Large intestine (tissue), 3 donors: ENCODE measurements around the gene BMP8A. TPM values are rescaled to one million over a fixed set of nuclear protein-coding genes. Genes with fewer than 3 reads are reported as not detected.

Experiments
- DNase-seq, 2 donors: peaks; one replicate each; pipeline versions ENCODE4 v3.0.0 to v3.0.0-alpha.2; 2013
- H3K27ac ChIP-seq: one replicate; pipeline ENCODE4 v1.5.1; 2013; ENCODE audit warnings: low read length
- H3K27me3 ChIP-seq: 2 replicates; pipeline ENCODE4 v1.6.1; 2013; ENCODE audit warnings: low read length; ENCODE audit not compliant: control insufficient read depth, insufficient read depth
- H3K36me3 ChIP-seq: 2 replicates; pipeline ENCODE4 v1.6.1; 2013; ENCODE audit warnings: low read length; ENCODE audit not compliant: control insufficient read depth, insufficient read depth
- H3K4me1 ChIP-seq: one replicate; pipeline ENCODE4 v1.6.1; 2013; ENCODE audit warnings: low read length; ENCODE audit not compliant: control insufficient read depth, insufficient read depth
- H3K4me3 ChIP-seq: one replicate; pipeline ENCODE4 v1.5.1; 2013; ENCODE audit warnings: low read length
- H3K9me3 ChIP-seq: one replicate; pipeline ENCODE4 v1.6.1; 2013; ENCODE audit warnings: mild to moderate bottlenecking, low read depth, low read length, moderate library complexity; ENCODE audit not compliant: control insufficient read depth
- WGBS: methylation state at CpG from one replicate; pipeline ENCODE4 v1.1.5; 2013; ENCODE audit warnings: low lambda C conversion rate; ENCODE audit not compliant: insufficient coverage; 5-methylcytosine and 5-hydroxymethylcytosine counted together
- polyA plus RNA-seq: library from polyadenylated mRNA; unstranded; fragments of 120-200 nt; gene quantifications from one replicate; pipeline ENCODE4 v1.2.1, GENCODE V29; 2013

BMP8A gene
- polyA plus RNA-seq, 1 donor, result 0.69 TPM

GRCh38 chr1:39569034-39569433 lies 77.6 kb downstream of the BMP8A start:
- H3K4me1 ChIP-seq, result peaks cover 34% of the 10 kb centered on the region
- WGBS, result no CpG with 5 or more reads among the region's 4 CpGs
- no peak overlapping the region for H3K4me3 ChIP-seq
- peaks cover 92% of the 10 kb centered on the region for H3K36me3 ChIP-seq
- no peaks in the 10 kb centered on the region for H3K27me3 ChIP-seq
- H3K27ac ChIP-seq, result no peak overlapping the region
- H3K9me3 ChIP-seq, result no peaks in the 10 kb centered on the region
- DNase-seq, result no peak

- no peak for DNase-seq
- WGBS, result no CpG with 5 or more reads among the region's 11 CpGs
- Histone ChIP-seq H3K9me3 (no peaks in the 10 kb centered on the region), H3K27ac (no peak overlapping the region), H3K4me3 (no peak overlapping the region), H3K27me3 (no peaks in the 10 kb centered on the region), H3K36me3 (peaks cover 87% of the 10 kb centered on the region), H3K4me1 (peaks cover 37% of the 10 kb centered on the region)
Observed at GRCh38 chr1:39570477-39571177, 79.2 kb downstream of the BMP8A start.

GRCh38 chr1:39571178-39571483 lies 79.7 kb downstream of the BMP8A start:
- Histone ChIP-seq H3K27ac (no peak overlapping the region), H3K4me1 (peaks cover 32% of the 10 kb centered on the region), H3K9me3 (no peaks in the 10 kb centered on the region), H3K4me3 (no peak overlapping the region), H3K36me3 (peaks cover 83% of the 10 kb centered on the region), H3K27me3 (no peaks in the 10 kb centered on the region)
- no peak for DNase-seq
- WGBS, result no CpG with 5 or more reads among the region's 9 CpGs

- no peak for DNase-seq
- Histone ChIP-seq H3K9me3 (no peaks in the 10 kb centered on the region), H3K27me3 (no peaks in the 10 kb centered on the region), H3K4me1 (peaks cover 20% of the 10 kb centered on the region), H3K27ac (no peak overlapping the region), H3K36me3 (peaks cover 69% of the 10 kb centered on the region), H3K4me3 (no peak overlapping the region)
- 0% methylated on average over 1 of the region's 5 CpGs for WGBS
Observed at GRCh38 chr1:39572379-39573096, 81.1 kb downstream of the BMP8A start.

- Histone ChIP-seq H3K4me3 (peak overlapping the region; percentile 98), H3K27ac (no peak overlapping the region), H3K27me3 (no peaks in the 10 kb centered on the region), H3K4me1 (peaks cover 17% of the 10 kb centered on the region), H3K36me3 (peaks cover 66% of the 10 kb centered on the region), H3K9me3 (no peaks in the 10 kb centered on the region)
- DNase-seq, result no peak
- no CpG with 5 or more reads among the region's 1 CpG for WGBS
Observed at GRCh38 chr1:39573097-39573465, 81.6 kb downstream of the BMP8A start.

- H3K27me3 ChIP-seq, result no peaks in the 10 kb centered on the region
- H3K4me3 ChIP-seq, result peak overlapping the region; percentile 98
- DNase-seq, result no peak
- no peaks in the 10 kb centered on the region for H3K9me3 ChIP-seq
- no peak overlapping the region for H3K27ac ChIP-seq
- H3K36me3 ChIP-seq, result peaks cover 57% of the 10 kb centered on the region
- H3K4me1 ChIP-seq, result peaks cover 17% of the 10 kb centered on the region
- WGBS, result 8% methylated on average over 2 of the region's 12 CpGs
Observed at GRCh38 chr1:39573736-39574624, 82.5 kb downstream of the BMP8A start.

GRCh38 chr1:39574646-39575045 lies 83.2 kb downstream of the BMP8A start:
- H3K4me1 ChIP-seq, result peaks cover 13% of the 10 kb centered on the region
- no CpG with 5 or more reads among the region's 5 CpGs for WGBS
- peaks cover 50% of the 10 kb centered on the region for H3K36me3 ChIP-seq
- H3K9me3 ChIP-seq, result no peaks in the 10 kb centered on the region
- H3K4me3 ChIP-seq, result peak overlapping the region; percentile 98
- DNase-seq, result peak in 1 of 2 donors; percentile 51
- H3K27ac ChIP-seq, result peak overlapping the region; percentile 69
- H3K27me3 ChIP-seq, result no peaks in the 10 kb centered on the region

Other genes starting within 250 kb of the BMP8A start
- 147 TPM for gene PABPC4, start 85.2 kb downstream of the BMP8A start, polyA plus RNA-seq
- 6.4 TPM for gene HEYL, start 148.0 kb downstream of the BMP8A start, polyA plus RNA-seq
- 0.21 TPM for gene NT5C1A, start 180.5 kb downstream of the BMP8A start, polyA plus RNA-seq
- 2.5 TPM for gene HPCAL4, start 199.8 kb downstream of the BMP8A start, polyA plus RNA-seq
- gene PPIE, start 247.2 kb downstream of the BMP8A start, polyA plus RNA-seq, result 73.0 TPM